NT2/D1 (cell line): ENCODE data around the gene MAGI3.

Source experiments
- DNase-seq: peaks from one replicate; pipeline ENCODE4 v3.0.0-alpha.2; 2011; ENCODE audit warnings: low read depth, low spot score
- H3K27me3 ChIP-seq: 2 replicates; pipeline ENCODE4 v1.6.0; 2011; ENCODE audit warnings: mild to moderate bottlenecking; ENCODE audit not compliant: insufficient read length, insufficient read depth
- H3K36me3 ChIP-seq: 2 replicates; pipeline ENCODE4 v1.6.1; 2011; ENCODE audit warnings: mild to moderate bottlenecking, low read length, mixed read lengths; ENCODE audit not compliant: insufficient read depth, insufficient read length
- H3K4me1 ChIP-seq: 2 replicates; pipeline ENCODE4 v1.5.1; 2011; ENCODE audit not compliant: insufficient read depth, insufficient read length
- H3K4me3 ChIP-seq: 2 replicates; pipeline ENCODE4 v1.5.1; 2011; ENCODE audit warnings: low read depth; ENCODE audit not compliant: insufficient read length
- H3K9ac ChIP-seq: 2 replicates; pipeline ENCODE4 v1.6.0; 2011; ENCODE audit warnings: low read depth; ENCODE audit not compliant: insufficient read length
- H3K9me3 ChIP-seq: 2 replicates; pipeline ENCODE4 v1.5.1; 2011; ENCODE audit warnings: mild to moderate bottlenecking, low read length; ENCODE audit not compliant: insufficient read depth
- SUZ12 ChIP-seq: IDR thresholded peaks from 2 replicates; pipeline ENCODE4 v1.6.1; 2011; ENCODE audit not compliant: insufficient read length, insufficient read depth; ENCODE audit errors: extremely low read depth
- YY1 ChIP-seq: IDR thresholded peaks from 2 replicates; pipeline ENCODE4 v1.6.1; 2011; ENCODE audit not compliant: insufficient read length, insufficient read depth
- ZNF274 ChIP-seq: IDR thresholded peaks from 2 replicates; pipeline ENCODE4 v1.6.1; 2011; ENCODE audit warnings: mild to moderate bottlenecking, low read depth, low read length

Gene MAGI3

GRCh38 chr1:113675302-113675701 is 285.0 kb downstream of the MAGI3 start:
- Histone ChIP-seq H3K9me3 (no peaks in the 10 kb centered on the region), H3K9ac (no peak overlapping the region), H3K4me1 (no peaks in the 10 kb centered on the region), H3K36me3 (peaks cover 4% of the 10 kb centered on the region), H3K27me3 (no peaks in the 10 kb centered on the region), H3K4me3 (no peak overlapping the region)
- no peak for TF ChIP-seq SUZ12
- TF ChIP-seq ZNF274: no peak
- TF ChIP-seq YY1: no peak
- DNase-seq: no peak

GRCh38 chr1:113676524-113676923 is 286.2 kb downstream of the MAGI3 start:
- no peak for TF ChIP-seq YY1
- TF ChIP-seq SUZ12: no peak
- no peak for TF ChIP-seq ZNF274
- H3K9me3 ChIP-seq: no peaks in the 10 kb centered on the region
- no peak for DNase-seq

GRCh38 chr1:113677250-113678158 is 287.2 kb downstream of the MAGI3 start:
- no peak overlapping the region for H3K9ac ChIP-seq
- H3K9me3 ChIP-seq: no peaks in the 10 kb centered on the region
- H3K4me1 ChIP-seq: peaks cover 3% of the 10 kb centered on the region
- TF ChIP-seq YY1 (no peak), SUZ12 (no peak), ZNF274 (no peak)
- no peaks in the 10 kb centered on the region for H3K27me3 ChIP-seq
- no peak overlapping the region for H3K4me3 ChIP-seq
- DNase-seq: peak; percentile 42
- H3K36me3 ChIP-seq: peaks cover 4% of the 10 kb centered on the region

More at GRCh38 chr1:113676524-113676923, 286.2 kb downstream of the MAGI3 start:
- no peak overlapping the region for H3K9ac ChIP-seq
- no peaks in the 10 kb centered on the region for H3K4me1 ChIP-seq
- no peaks in the 10 kb centered on the region for H3K27me3 ChIP-seq
- peaks cover 4% of the 10 kb centered on the region for H3K36me3 ChIP-seq
- no peak overlapping the region for H3K4me3 ChIP-seq

GRCh38 chr1:113678159-113678469 is 287.8 kb downstream of the MAGI3 start:
- H3K9ac ChIP-seq: no peak overlapping the region
- no peak for TF ChIP-seq SUZ12
- TF ChIP-seq ZNF274: no peak
- TF ChIP-seq YY1: no peak
- no peak for DNase-seq
- H3K36me3 ChIP-seq: peaks cover 3% of the 10 kb centered on the region
- H3K9me3 ChIP-seq: no peaks in the 10 kb centered on the region
- no peak overlapping the region for H3K4me3 ChIP-seq
- peaks cover 3% of the 10 kb centered on the region for H3K4me1 ChIP-seq
- no peaks in the 10 kb centered on the region for H3K27me3 ChIP-seq

- no peak overlapping the region for H3K4me3 ChIP-seq
- no peak overlapping the region for H3K9ac ChIP-seq
- peaks cover 5% of the 10 kb centered on the region for H3K36me3 ChIP-seq
- H3K27me3 ChIP-seq: no peaks in the 10 kb centered on the region
- TF ChIP-seq YY1 (no peak), SUZ12 (no peak), ZNF274 (no peak)
- no peak for DNase-seq
- H3K9me3 ChIP-seq: no peaks in the 10 kb centered on the region
- peaks cover 3% of the 10 kb centered on the region for H3K4me1 ChIP-seq
Observed at GRCh38 chr1:113681596-113682337, 291.5 kb downstream of the MAGI3 start.

- H3K9ac ChIP-seq: no peak overlapping the region
- TF ChIP-seq ZNF274 (no peak), YY1 (no peak), SUZ12 (no peak)
- no peak overlapping the region for H3K4me3 ChIP-seq
- H3K27me3 ChIP-seq: no peaks in the 10 kb centered on the region
- H3K9me3 ChIP-seq: no peaks in the 10 kb centered on the region
- H3K4me1 ChIP-seq: peaks cover 3% of the 10 kb centered on the region
- DNase-seq: no peak
- H3K36me3 ChIP-seq: peaks cover 5% of the 10 kb centered on the region
Observed at GRCh38 chr1:113683384-113684152, 293.3 kb downstream of the MAGI3 start.
